Neural cell (in vitro differentiated cells): Measurements from ENCODE around the gene PRSS38. TPM values are rescaled to one million over a fixed set of nuclear protein-coding genes. Genes with fewer than 3 reads are reported as not detected.

Experiments used
- H2AFZ ChIP-seq: fragments of 200-600, 300-800 bp; sonication (generic), shearing (Covaris generic); 2 replicates; pipeline ENCODE4 v1.6.0; 2014; ENCODE audit warnings: low read depth, mild to moderate bottlenecking, antibody characterized with exemption, low read length, moderate library complexity
- H3F3A ChIP-seq: fragments of 200-600 bp; shearing (Covaris generic); 2 replicates; pipeline ENCODE4 v1.6.1; 2016; ENCODE audit warnings: mild to moderate bottlenecking, moderate library complexity, mixed read lengths, antibody characterized with exemption, low read length; ENCODE audit not compliant: insufficient read depth, poor library complexity, severe bottlenecking
- H3K27ac ChIP-seq: fragments of 200-600, 300-800 bp; sonication (generic), shearing (Covaris generic); 2 replicates; pipeline ENCODE4 v1.5.1; 2014; ENCODE audit warnings: mild to moderate bottlenecking, low read length, moderate library complexity
- H3K27me3 ChIP-seq: fragments of 300-800, 200-600 bp; sonication (generic), shearing (Covaris generic); 2 replicates; pipeline ENCODE4 v1.6.0; 2014; ENCODE audit warnings: mild to moderate bottlenecking, low read depth, low read length, moderate library complexity; ENCODE audit not compliant: insufficient read depth
- H3K36me3 ChIP-seq: fragments of 300-800, 200-600 bp; sonication (generic), shearing (Covaris generic); 2 replicates; pipeline ENCODE4 v1.5.1; 2014; ENCODE audit warnings: mild to moderate bottlenecking, antibody characterized with exemption, low read length, moderate library complexity; ENCODE audit not compliant: insufficient read depth
- H3K4me2 ChIP-seq: fragments of 300-800, 200-600 bp; sonication (generic), shearing (Covaris generic); 2 replicates; pipeline ENCODE4 v1.6.0; 2014; ENCODE audit warnings: mild to moderate bottlenecking, low read length
- H3K4me3 ChIP-seq: fragments of 300-800, 200-600 bp; sonication (generic), shearing (Covaris generic); 2 replicates; pipeline ENCODE4 v1.5.1; 2014; ENCODE audit warnings: mild to moderate bottlenecking, low read length, moderate library complexity
- H3K79me2 ChIP-seq: fragments of 200-600 bp; shearing (Covaris generic); replicated peaks from 2 replicates; pipeline ENCODE4 v1.6.0; 2014; ENCODE audit warnings: mild to moderate bottlenecking, low read length, moderate library complexity; ENCODE audit not compliant: insufficient read depth
- H3K9ac ChIP-seq: fragments of 300-800, 200-600 bp; sonication (generic), shearing (Covaris generic); 2 replicates; pipeline ENCODE4 v1.6.1; 2016; ENCODE audit warnings: mild to moderate bottlenecking, low read length, mixed read lengths
- H3K9me2 ChIP-seq: fragments of 200-600 bp; shearing (Covaris generic); 2 replicates; pipeline ENCODE4 v1.6.1; 2016; ENCODE audit warnings: mild to moderate bottlenecking, low read length, mixed read lengths; ENCODE audit not compliant: insufficient read depth
- H3K9me3 ChIP-seq: fragments of 200-600, 300-800 bp; sonication (generic), shearing (Covaris generic); 2 replicates; pipeline ENCODE4 v1.6.1; 2016; ENCODE audit warnings: mild to moderate bottlenecking, mixed run types, low read length, moderate library complexity, mixed read lengths
- H4K20me1 ChIP-seq: fragments of 200-600 bp; shearing (Covaris generic); 2 replicates; pipeline ENCODE4 v1.6.1; 2016; ENCODE audit warnings: mild to moderate bottlenecking, mixed run types; ENCODE audit not compliant: insufficient read depth
- EP300 ChIP-seq: fragments of 450-650 bp; conservative IDR thresholded peaks from 2 replicates; pipeline ENCODE4 v1.6.1; 2014; ENCODE audit warnings: antibody characterized with exemption, mild to moderate bottlenecking, moderate library complexity; ENCODE audit not compliant: poor library complexity, severe bottlenecking
- EZH2 ChIP-seq: fragments of 200-600, 300-800 bp; shearing (Covaris generic), sonication (generic); IDR thresholded peaks from 2 replicates; pipeline ENCODE4 v1.6.1; 2014; ENCODE audit warnings: antibody characterized with exemption, low read length, borderline replicate concordance, mild to moderate bottlenecking; ENCODE audit not compliant: insufficient read depth, poor library complexity, severe bottlenecking
- MXI1 ChIP-seq: fragments of 450-650 bp; conservative IDR thresholded peaks from 2 replicates; pipeline ENCODE4 v1.6.1; 2014; ENCODE audit warnings: antibody characterized with exemption, mild to moderate bottlenecking; ENCODE audit not compliant: poor library complexity, severe bottlenecking
- POLR2AphosphoS5 ChIP-seq: IDR thresholded peaks from 2 replicates; pipeline ENCODE4 v1.6.1; 2012
- RAD21 ChIP-seq: fragments of 450-650 bp; conservative IDR thresholded peaks from 2 replicates; pipeline ENCODE4 v1.6.1; 2014; ENCODE audit warnings: antibody characterized with exemption, mild to moderate bottlenecking, moderate library complexity
- SMC3 ChIP-seq: fragments of 450-650 bp; conservative IDR thresholded peaks from 2 replicates; pipeline ENCODE4 v1.6.1; 2014; ENCODE audit warnings: antibody characterized with exemption, mild to moderate bottlenecking, moderate library complexity; ENCODE audit not compliant: poor library complexity
- TAF1 ChIP-seq: IDR thresholded peaks from 2 replicates; pipeline ENCODE4 v1.6.1; 2012; ENCODE audit warnings: low read depth
- polyA plus RNA-seq: library from polyadenylated mRNA; depleted of rRNA; stranded (reverse); fragments of >200 nt; gene quantifications from 2 replicates; pipeline ENCODE4 v1.2.3, GENCODE V29; 2014
- TF ChIP-seq, protein P1 (sequence below): fragments of 450-650 bp; IDR thresholded peaks from 2 replicates; pipeline ENCODE4 v1.5.1; 2014; ENCODE audit warnings: antibody characterized with exemption, mild to moderate bottlenecking, moderate library complexity; ENCODE audit not compliant: poor library complexity, severe bottlenecking
- TF ChIP-seq, protein P2 (sequence below): IDR thresholded peaks from 2 replicates; pipeline ENCODE4 v1.6.1; 2012; ENCODE audit warnings: borderline replicate concordance

The PRSS38 gene
- polyA plus RNA-seq, 1 donor from 2014 or later = not detected

DNA sequence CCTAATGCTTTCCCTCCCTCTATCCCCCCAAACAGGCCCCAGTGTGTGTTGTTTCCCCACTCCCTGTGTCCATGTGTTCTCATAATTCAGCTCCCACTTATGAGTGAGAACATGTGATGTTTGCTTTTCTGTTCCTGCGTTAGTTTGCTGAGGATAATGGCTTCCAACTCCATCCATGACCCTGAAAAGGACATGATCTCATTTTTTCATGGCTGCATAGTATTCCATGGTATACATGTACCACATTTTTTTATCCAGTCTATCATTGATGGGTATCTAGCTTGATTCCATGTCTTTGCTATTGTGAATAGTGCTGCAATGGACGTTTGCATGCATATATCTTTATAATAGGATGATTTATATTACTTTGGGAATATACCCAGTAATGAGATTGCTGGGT is 8.7 kb downstream of the PRSS38 start:
- H3F3A ChIP-seq = no peaks in the 10 kb centered on the region
- H3K9me3 ChIP-seq = peaks cover 4% of the 10 kb centered on the region
- H4K20me1 ChIP-seq = no peaks in the 10 kb centered on the region
- H2AFZ ChIP-seq = no peak overlapping the region
- H3K9ac ChIP-seq = no peak overlapping the region
- H3K4me2 ChIP-seq = no peak overlapping the region
- no peaks in the 10 kb centered on the region for H3K9me2 ChIP-seq
- no peak overlapping the region for H3K4me3 ChIP-seq
- no peaks in the 10 kb centered on the region for H3K27me3 ChIP-seq
- no peak for TF ChIP-seq TAF1
- no peak for TF ChIP-seq POLR2AphosphoS5
- TF ChIP-seq EZH2 = no peak
- no peak for TF ChIP-seq MXI1
- TF ChIP-seq EP300 = no peak
- TF ChIP-seq, protein P1, sequence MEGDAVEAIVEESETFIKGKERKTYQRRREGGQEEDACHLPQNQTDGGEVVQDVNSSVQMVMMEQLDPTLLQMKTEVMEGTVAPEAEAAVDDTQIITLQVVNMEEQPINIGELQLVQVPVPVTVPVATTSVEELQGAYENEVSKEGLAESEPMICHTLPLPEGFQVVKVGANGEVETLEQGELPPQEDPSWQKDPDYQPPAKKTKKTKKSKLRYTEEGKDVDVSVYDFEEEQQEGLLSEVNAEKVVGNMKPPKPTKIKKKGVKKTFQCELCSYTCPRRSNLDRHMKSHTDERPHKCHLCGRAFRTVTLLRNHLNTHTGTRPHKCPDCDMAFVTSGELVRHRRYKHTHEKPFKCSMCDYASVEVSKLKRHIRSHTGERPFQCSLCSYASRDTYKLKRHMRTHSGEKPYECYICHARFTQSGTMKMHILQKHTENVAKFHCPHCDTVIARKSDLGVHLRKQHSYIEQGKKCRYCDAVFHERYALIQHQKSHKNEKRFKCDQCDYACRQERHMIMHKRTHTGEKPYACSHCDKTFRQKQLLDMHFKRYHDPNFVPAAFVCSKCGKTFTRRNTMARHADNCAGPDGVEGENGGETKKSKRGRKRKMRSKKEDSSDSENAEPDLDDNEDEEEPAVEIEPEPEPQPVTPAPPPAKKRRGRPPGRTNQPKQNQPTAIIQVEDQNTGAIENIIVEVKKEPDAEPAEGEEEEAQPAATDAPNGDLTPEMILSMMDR = no peak
- TF ChIP-seq SMC3 = no peak
- TF ChIP-seq, protein P2, sequence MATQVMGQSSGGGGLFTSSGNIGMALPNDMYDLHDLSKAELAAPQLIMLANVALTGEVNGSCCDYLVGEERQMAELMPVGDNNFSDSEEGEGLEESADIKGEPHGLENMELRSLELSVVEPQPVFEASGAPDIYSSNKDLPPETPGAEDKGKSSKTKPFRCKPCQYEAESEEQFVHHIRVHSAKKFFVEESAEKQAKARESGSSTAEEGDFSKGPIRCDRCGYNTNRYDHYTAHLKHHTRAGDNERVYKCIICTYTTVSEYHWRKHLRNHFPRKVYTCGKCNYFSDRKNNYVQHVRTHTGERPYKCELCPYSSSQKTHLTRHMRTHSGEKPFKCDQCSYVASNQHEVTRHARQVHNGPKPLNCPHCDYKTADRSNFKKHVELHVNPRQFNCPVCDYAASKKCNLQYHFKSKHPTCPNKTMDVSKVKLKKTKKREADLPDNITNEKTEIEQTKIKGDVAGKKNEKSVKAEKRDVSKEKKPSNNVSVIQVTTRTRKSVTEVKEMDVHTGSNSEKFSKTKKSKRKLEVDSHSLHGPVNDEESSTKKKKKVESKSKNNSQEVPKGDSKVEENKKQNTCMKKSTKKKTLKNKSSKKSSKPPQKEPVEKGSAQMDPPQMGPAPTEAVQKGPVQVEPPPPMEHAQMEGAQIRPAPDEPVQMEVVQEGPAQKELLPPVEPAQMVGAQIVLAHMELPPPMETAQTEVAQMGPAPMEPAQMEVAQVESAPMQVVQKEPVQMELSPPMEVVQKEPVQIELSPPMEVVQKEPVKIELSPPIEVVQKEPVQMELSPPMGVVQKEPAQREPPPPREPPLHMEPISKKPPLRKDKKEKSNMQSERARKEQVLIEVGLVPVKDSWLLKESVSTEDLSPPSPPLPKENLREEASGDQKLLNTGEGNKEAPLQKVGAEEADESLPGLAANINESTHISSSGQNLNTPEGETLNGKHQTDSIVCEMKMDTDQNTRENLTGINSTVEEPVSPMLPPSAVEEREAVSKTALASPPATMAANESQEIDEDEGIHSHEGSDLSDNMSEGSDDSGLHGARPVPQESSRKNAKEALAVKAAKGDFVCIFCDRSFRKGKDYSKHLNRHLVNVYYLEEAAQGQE = no peak
- no peak for TF ChIP-seq RAD21
- no peaks in the 10 kb centered on the region for H3K79me2 ChIP-seq
- H3K36me3 ChIP-seq = no peaks in the 10 kb centered on the region
- H3K27ac ChIP-seq = no peak overlapping the region

DNA sequence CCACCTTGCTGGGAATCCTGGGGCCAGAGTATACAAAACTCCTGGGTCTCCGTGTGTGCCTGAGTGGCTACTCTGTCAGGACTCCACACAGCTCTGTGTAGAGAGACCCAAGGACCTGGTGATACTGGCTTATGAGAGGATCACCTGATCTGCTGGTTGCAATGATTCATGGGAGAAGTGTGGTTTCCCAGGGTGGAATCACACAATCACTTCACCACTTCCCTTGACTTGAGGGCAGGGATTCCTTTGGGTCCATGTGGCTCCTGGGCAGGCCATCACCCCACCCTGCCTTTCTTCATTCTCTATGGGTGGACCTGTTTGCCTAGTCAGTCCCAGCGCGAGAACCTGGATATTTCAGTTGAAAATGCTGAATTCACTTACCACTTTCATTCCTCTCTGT is 13.3 kb downstream of the PRSS38 start:
- no peak overlapping the region for H3K4me3 ChIP-seq
- H2AFZ ChIP-seq = no peak overlapping the region
- no peak overlapping the region for H3K9ac ChIP-seq

More for the DNA sequence above, 13.3 kb downstream of the PRSS38 start:
- Histone ChIP-seq H3K27me3 (no peaks in the 10 kb centered on the region), H4K20me1 (no peaks in the 10 kb centered on the region), H3F3A (no peaks in the 10 kb centered on the region), H3K79me2 (no peaks in the 10 kb centered on the region), H3K27ac (no peak overlapping the region), H3K9me3 (no peaks in the 10 kb centered on the region), H3K36me3 (no peaks in the 10 kb centered on the region), H3K4me2 (no peak overlapping the region), H3K9me2 (no peaks in the 10 kb centered on the region)
- TF ChIP-seq EP300 (no peak), MXI1 (no peak), EZH2 (no peak), POLR2AphosphoS5 (no peak)
- TF ChIP-seq, protein P1 = no peak
